Activated naive CD8-positive, alpha-beta T cell treated with anti-CD3 and anti-CD28 coated beads, Interleukin-2, amount 50 U/mL, for 16 hours (primary cell): ENCODE measurements around the gene IRAK3.
"Not testable (repeated sequence)": the region's sequence is repeated elsewhere in the genome, so short reads cannot be mapped to it uniquely, and the experiment has no call there.

Experiments used
- DNase-seq: peaks from one replicate; pipeline ENCODE4 v3.0.0-alpha.2; 2020; ENCODE audit warnings: low read depth, low spot score

IRAK3 gene

DNA sequence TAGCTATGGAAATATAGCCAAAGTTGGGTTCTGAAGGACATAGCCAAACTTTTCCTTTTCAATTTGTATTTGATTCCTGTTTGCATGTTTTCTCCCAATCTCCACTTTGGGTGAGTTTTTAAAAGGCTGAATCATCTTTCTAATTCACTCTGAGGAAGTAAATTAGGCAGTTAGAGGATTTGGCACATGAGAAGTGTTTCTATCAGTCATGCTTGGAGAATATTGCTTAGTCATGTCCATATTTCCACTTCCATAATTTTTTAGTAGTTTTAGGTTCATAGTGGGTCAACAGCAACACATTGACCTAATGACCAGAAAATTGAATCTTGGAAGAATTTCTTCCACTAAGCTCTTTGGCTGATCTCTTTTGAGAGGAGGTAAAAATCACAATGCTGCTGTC lies 21.8 kb downstream of the IRAK3 start:
- no peak for DNase-seq

DNA sequence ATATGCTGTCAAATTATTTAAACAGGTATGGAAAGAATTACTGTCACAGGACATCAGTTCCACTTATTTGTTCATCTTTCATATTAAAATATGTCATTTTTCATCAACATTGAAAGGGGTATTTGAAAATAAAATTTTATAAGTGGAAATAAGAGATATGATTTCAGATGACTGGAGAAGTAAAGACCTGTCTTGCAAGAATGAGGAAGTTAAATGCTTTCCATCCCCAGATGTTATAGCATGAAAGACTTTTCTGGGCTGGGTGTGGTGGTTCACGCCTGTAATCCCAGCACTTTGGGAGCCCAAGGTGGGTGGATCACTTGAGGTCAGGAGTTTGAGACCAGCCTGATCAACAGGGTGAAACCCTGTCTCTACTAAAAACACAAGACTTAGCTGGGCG lies 22.6 kb downstream of the IRAK3 start:
- not testable (repeated sequence) for DNase-seq

DNA sequence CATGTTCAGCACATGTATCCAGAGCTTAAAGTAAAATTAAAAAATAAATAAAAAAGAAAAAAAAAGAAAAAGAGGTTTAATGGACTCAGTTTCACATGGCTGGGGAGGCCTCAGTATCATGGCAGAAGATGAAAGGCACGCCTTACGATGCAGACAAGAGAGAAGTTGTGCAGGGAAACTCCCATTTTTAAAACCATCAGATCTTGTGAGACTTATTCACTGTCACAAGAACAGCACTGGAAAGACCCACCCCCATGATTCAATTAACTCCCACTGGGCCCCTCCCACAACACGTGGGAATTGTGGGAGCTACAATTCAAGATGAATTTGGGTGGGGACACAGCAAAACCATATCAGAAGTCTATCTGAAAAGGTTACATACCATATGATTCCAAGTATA lies 24.0 kb downstream of the IRAK3 start:
- DNase-seq = not testable (repeated sequence)

DNA sequence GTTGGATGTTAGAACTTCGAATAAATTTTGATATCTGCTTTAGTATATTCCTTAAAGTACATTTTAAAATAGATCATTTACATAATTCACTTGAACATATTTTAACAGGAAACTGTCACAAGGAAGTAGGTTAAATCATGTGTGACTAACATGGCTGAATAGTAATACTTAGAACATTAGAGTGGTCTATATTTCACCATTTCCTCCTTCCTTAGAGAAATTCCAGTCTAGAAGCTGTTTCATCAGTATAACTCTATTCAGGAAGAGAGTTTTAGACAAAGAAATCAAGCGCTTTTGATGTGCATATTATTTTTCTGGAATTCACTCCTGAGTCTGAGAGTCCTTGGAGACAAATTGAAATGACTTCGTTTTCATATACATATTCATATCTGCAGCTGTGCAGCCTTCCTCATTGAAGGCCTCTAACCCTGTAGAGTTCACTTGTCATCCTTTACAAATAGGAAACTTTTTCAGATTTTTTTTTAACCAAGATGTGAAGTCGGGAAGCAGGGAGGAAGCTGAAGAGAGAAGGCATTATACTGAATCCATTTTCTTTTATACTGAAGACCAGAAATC lies 28.4 kb downstream of the IRAK3 start:
- no peak for DNase-seq

DNA sequence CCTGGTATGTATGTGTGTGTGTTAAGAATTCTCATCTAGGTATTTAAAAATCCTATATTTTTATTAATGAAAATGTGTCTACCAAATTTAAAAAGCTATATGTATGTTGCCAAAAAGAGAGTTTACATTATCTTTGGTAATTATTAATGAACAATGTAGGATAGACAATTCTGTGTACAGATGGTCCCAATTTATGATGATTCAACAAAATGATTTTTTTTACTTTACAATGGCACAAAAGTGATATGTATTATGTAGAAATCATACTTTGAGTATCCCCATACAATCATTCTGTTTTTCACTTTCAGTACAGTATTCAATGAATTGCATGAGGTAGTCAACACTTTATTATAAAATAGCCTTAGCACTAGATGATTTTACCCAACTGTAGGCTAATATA lies 39.4 kb downstream of the IRAK3 start:
- DNase-seq = no peak

DNA sequence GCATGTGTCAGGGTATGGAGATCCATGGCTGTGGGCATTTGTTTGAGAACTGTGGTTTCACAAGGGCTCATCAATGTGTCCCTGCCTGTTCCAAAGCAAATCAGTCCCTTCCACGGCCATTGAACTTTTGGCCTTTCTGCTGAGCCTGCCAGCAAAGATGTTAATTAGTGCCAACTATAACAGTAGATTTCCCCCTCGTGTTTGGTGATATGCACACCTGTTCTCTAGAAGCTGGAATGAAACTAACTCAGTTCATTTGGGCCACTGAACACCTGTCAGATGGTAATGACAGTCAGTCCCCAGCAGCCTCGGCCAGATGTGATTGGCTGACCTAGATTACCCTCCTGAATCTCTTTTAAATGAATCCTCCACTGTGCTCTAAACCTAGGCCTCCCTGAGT lies 43.2 kb downstream of the IRAK3 start:
- no peak for DNase-seq

DNA sequence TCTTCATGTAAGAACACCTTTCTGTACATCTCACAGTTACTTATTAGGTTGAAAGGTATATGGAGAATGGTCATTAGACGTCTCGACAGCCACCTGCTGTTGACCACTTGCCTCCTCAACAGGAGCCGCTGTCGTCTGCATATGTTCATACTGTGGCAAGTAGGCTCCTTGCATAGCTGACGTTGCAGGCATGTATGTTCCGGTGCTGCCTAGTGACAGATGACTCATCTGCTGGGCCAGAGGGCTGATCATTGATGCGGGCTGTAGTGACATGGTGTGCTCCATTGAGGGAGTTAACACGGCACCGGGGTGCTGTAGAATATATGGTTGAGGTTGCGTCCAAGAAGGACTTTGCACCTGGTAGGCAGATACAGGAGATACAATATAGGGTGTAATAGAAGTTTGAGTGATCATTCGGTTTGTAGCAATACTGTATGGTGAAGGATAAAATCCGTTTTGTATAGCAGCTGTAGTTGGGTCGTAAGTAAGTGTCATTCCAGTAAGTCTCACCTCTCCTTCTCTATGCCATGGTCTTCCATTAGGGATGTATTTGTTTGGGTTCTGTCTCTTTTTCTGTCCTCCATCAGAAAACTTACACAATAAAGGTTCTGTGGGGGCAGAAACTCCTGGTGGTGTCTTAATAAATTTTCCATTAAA lies 45.2 kb downstream of the IRAK3 start:
- DNase-seq = not testable (repeated sequence)

DNA sequence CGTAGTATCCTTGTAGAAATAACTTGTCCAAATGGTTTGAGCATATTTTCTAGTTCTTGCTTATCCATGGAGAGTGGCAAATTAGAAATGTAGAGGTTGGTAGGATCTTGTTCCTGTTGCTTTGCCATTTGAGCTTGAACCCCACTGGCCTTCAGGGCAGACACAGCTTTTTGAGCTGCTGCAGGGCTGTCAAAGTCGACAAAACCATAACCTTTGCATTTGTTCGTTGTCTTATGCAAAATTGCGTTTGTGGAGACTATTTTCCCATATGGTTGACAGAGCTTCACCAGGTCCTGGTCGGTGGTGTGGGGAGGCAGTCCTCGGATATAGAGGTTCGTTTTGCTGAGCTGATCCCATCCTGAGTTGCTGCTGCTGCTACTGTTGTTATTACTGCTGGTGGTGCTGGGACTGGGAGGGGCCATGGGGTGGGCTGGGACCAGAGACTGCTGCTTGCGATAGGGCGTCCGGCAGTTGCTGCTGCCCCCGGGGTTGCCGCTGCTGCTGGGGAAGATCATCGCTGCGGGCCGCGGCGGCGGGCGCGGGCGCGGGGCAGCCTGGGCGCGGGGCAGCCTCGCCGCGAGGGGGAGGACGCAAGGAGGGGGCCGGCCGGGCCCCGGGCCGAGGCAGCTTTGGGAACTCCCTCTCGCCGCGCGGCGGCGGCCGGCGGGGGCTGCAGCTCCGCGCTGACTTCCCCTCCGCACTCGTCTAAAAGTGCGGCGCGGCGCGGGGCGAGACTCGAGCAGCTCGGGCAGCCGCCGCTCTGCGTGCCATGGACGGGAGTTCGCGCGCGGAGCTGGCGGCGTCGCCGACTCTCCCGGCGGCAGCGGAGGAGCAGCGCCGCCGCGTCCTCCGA lies 46.0 kb downstream of the IRAK3 start:
- DNase-seq = peak; percentile 1

DNA sequence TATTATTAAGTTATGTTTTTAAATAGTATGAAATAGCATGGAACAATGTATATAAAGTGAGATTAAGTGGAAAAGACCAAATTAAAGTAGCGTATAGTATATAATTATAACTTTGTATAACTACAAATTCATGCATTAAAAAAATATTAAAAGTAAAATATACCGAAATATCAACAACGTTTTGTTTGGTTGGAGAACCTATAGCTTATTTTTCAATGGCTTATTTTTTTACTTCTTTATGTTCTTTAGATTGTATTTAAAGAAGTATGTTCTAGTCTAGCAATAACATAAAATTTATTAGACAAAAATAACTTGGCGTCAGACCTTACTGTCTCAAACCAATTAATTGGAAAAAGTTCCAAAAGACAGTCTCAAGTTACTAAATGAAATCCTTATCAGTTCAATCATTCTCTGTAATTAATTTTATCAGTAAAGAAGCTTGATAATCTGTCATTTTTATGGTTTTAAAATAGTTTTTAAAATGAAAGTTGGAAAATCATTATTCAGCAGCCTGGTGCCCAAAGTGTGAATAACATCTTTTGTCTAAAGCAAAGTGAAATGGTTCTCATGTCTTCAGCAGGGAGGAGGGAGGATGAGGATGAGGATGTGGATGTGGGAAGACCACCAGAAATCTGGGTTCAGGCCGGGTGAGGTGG lies 46.7 kb downstream of the IRAK3 start:
- no peak for DNase-seq

DNA sequence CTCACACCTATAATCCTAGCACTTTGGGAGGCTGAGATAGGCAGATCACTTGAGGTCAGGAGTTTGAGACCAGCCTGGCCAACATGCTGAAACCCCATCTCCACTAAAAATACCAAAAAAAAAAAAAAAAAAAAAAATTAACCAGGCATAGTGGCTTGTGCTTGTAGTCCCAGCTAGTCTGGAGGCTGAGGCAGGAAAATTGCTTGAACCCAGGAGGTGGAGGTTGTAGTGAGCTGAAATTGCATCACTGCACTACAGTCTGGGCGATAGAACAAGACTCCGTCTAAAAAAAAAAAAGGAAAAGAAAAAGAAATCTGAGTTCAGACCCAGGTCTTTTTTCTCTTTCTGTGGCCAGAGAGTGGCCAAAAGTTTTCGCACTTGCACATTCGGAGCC lies 47.3 kb downstream of the IRAK3 start:
- DNase-seq = not testable (repeated sequence)

DNA sequence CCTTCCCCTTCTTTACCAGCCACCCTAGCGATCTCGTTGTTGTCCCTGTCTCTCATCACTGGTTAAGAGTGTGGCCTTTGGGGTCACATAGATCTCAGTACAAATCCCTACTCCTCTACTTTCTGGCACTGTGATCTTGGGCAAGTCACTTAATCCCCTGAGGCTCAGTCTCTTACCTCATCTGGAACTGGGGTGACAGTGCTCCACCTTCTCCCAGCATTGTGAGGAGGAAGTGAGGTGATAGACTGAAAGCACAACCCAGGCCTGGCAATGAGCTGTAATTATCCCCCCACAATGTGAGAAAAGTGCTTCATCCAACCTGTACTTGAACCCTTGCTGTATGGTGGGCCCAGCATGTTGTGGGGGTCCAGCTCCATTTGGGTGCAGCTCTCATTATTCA lies 48.0 kb downstream of the IRAK3 start:
- no peak for DNase-seq

DNA sequence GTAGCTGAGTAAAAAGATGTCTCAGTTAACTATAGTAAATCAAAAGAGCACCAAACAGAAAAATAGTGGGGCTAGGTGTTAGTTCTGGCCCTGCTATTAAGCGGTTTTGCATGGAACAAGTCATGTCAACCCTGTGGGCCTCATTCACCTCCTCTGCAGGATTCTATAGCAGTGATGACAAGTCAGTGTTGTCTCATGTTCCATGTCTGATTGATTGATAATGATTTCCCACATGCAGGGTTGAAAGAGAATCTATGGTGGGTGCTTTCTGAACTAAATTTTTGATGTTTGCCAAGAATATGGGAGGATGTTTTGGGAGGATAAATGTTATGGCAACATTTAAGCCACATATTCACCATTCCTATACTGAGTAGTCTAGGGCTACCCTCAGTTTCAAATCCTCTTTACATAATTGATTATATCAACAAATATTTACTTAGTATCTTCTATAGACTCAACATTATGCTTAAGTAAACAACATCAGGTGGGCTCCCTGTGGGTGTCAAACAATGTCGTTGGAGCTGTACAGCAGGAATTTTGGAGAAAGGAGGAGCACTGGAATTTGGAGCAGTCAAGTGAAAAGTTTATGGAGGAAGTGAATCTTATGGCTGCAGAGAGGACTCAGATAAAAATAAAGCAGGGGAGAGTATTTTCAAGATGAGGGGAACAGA lies 48.6 kb downstream of the IRAK3 start:
- no peak for DNase-seq

DNA sequence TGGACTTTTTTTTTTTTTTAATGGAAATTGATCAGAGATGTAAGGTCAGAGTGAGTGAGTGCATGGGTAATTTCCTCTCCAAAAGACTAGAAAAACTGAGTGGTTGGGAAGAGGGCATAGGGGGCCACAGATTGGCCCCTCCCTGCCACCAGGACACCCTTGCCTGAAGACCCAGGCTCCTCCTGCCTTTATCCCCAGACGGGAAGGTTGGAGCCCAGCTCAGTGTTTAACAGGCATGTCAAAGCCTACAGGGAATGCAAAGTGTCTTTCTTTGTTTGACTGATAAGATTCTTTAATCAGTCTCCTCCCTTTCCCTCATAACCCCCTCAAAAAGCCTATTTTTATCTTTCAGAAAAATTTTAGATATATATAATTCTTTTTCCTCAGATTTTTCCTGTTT lies 50.3 kb downstream of the IRAK3 start:
- no peak for DNase-seq

DNA sequence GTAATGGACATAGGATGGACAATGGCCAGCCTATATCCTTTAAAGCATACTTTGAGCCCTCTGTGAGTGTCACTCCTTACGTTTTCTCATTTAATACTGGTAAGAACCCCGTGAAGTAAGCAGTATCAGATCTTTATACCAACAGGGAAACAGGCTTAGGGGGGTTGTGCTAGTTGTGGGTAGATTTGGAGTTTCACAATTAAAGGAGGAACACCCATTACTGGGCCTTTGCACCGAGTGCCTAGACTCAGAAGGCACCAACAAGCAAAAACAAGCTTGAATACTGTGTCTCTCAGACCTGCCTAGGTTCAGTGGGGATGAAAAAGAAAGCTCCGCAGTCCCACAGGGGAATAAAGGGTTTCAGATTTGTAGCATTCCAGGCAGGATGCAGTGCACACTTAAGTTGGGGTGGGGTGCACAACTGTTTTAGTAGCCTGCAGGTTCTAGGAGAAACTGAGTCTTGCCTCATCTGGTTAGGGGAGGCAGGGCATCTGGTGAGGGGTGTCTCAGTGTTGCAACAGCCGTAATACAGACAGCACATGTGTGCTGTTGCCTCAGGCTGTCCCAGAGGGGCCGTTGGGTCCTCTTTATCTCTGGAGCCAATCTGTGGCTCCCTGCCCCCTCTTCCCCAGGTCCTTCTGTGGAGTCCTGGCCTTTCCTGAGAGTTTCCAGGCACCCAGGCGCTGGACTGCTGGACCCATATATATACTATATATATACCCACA lies 51.2 kb downstream of the IRAK3 start:
- DNase-seq = no peak

DNA sequence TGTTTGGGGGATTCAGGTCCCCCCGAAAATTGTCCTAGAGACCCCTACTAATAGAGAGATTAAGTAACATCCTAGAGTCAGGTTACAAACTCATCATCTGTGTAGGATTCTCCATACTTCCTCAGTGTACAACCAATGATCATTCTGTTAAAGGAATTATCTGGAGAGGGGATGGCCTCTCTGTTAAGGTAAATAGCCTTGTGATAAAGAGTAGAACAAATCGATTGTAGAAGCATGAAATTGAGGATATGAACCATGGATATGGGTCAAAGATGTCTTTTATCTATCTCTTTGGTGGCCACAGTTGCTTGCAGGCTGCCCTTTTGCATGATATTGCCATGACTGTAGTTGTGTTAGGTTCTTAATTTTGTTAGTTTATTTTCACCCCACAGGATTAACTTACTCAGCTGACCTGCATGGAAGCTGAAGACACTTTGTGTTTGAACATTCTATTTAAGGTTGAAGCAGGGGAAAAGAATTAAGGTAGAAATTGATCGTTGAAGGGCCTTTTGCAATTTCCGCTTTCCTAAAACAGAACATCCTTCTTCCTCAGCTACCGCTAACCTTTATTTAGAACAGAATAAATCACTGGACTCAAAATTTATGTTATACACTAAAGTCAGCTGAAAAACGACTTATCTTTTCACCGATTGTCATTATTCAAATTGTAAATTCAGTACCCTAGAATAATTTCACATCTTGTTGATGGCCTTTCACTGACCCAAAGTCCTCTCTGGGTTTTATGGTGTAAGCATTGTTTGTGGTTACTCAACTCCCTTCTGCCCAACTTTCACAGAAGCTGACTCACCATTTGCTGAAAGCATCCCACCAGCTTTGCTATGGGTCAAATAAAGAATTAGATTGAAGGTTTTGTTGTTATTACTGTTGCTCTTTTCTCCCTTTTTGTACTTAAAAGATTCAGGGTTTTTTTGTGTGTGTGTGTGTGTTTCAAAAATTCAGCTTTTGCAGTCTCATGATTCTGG lies 52.3 kb downstream of the IRAK3 start:
- DNase-seq = no peak

DNA sequence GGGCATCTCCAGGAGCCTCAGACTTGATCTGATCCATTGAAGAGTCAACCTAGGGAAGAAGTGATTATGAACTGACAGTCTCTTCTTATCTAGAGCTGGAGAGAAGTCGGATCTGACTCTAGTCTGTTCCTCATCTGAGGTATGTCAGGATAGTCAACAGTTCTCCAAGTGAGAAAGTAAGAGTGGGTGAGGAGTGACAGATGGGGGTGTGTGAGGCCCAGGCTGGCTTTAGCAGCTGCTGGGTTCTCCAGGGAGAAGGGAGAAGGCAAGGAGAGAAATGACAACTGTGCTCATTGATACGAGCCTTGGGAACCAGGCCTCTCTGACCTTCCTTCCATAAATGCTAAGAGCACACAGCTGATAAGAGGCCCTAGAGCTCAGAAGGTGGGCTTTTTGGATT lies 53.3 kb downstream of the IRAK3 start:
- DNase-seq = no peak

DNA sequence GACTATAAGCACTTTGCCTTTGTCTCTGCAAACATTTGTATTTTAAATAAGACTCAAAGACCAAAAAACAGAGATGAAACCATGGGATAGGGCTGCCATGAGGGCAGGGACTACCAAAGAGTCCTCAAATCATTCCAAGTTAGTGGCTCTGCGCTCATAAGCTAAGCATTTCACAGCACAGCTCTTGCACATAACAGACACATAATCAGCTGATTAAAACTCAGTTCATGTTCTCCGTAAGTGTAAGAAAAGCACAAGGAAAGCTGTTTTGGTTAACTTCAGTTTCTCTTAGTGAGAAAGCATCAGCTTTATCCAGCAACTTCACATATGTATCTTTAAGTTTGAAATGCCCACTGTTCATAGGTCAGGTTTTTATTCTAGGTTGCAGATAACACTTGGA lies 54.9 kb downstream of the IRAK3 start:
- no peak for DNase-seq

DNA sequence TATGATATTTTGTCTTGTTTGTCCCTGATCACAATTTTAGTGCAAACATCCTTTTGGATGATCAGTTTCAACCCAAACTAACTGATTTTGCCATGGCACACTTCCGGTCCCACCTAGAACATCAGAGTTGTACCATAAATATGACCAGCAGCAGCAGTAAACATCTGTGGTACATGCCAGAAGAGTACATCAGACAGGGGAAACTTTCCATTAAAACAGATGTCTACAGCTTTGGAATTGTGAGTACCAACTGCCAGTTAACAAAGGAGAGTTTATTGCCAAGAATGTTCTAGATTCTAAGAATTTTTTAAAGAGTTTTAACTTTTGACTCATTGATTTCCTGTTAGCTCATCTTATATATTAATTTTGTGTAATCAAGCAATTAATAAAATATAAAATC lies 55.4 kb downstream of the IRAK3 start:
- no peak for DNase-seq

DNA sequence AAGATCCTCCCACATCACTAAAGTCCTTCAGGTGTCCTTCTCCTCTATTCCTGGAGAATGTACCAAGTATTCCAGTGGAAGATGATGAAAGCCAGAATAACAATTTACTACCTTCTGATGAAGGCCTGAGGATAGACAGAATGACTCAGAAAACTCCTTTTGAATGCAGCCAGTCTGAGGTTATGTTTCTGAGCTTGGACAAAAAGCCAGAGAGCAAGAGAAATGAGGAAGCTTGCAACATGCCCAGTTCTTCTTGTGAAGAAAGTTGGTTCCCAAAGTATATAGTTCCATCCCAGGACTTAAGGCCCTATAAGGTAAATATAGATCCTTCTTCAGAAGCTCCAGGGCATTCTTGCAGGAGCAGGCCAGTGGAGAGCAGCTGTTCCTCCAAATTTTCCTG lies 58.7 kb downstream of the IRAK3 start:
- DNase-seq = no peak

DNA sequence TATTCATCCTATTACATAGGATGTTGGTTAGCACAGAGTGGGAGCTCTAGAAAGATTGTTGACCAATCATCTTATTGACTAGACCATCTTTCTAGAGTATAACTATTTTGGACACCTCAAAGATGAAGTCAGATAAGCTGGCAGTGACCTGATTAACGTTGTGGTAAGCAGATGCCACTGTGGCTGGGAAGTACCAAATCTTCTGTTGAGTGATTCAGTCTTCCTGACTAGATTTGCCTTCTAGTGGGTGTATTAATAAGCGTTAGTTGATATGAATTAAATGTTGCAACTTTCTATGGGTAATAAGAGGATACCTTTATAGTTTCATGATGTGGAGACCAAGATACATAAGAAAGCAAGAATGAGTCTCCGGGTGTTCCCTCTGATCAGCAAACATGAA lies 62.0 kb downstream of the IRAK3 start:
- DNase-seq = no peak
